ENCODE data around the gene LIN7B.
"Not testable (repeated sequence)": the region's sequence is repeated elsewhere in the genome, so short reads cannot be mapped to it uniquely, and the experiment has no call there.

Gene LIN7B

DNA sequence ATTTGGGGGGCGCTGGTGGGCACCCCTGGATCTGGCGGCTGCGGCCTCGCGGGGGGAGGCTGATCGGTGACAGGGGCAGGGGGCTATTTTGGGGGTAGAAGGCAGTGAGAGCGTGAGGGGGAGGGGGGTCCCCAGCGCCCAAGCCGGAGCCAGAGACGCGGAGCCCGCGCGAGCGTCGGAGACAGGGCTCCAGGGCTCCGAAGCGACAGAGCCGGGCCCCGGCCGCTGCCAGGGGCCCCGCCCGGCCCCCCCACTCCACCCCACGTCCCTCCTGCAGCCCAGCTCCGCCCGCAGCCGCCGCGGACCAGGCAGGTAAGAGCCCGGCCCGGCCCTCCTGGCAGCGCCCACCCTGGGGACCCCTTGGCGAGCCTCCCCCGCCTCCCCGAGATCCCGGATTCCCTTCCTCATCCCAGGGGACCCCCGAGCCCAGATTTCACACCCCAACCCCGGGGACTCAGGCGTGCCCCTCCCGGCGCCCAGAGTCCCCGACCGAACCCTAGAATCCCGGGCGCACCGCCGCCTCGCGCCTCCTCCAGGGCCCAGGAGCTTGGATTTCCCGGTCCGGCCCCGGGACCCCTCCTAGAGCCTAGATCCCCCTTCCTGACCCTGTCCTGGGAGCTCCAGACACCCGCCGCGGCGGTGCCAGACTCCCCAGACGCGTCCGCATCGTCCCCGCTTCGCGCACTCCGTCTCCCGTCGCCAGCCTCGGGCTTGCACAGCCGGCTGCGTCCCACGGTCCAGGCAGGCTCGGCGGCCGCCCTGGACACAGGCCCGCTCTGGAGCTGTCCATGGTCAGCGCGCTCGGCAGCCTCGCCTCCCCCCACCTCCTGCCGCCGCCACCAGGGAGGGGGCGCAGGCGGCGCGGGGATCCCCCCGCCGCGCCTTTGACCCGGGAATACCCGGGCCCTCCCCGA lies 5.5 kb downstream of the LIN7B start, which contains the start of gene PPFIA3:
PPFIA3 (plus strand) TSS at position 134 of the 914 bp plus-strand sequence. CDS start 8,330 bp downstream, outside the sequence.
- peak; percentile 18 for DNase-seq

DNA sequence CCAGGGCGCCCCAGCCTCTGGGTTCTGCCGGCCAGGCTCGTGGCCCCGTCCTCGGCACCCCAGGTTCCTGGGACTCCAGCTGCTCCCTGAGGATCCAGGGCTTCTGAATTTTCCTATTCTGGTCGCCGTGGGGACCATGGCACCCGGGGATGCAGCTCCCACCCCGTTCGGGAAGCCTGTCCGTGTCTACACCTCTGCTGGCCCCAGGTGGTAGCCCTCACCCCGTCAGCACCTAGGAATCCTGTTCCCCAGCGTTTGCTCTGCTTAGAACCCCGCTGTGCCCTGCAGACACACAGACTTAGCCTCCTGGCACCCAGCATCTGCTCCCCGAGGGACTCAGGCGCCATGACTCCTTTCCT lies 6.1 kb downstream of the LIN7B start:
- no peak for DNase-seq

GRCh38 chr19:49120868-49121267 lies 6.7 kb downstream of the LIN7B start:
- DNase-seq: no peak

- not testable (repeated sequence) for DNase-seq
Observed at GRCh38 chr19:49121841-49122240, 7.7 kb downstream of the LIN7B start.

DNA sequence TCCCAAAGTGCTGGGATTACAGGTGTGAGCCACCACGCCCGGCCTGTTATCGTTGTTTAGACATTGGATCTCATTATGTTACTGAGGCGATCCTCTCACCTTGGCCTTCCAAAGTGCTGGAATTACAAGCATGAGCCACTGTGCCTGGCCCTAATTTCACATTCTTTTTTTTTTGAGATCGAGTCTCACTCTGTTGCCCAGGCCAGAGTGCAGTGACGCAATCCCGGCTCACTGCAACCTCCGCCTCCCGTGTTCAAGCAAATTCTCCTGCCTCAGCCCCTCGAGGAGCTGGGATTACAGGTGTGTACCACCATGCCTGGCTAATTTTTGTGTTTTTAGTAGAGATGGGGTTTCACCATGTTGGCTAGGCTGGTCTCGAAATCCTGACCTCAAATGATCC lies 9.1 kb downstream of the LIN7B start:
- DNase-seq: not testable (repeated sequence)

DNA sequence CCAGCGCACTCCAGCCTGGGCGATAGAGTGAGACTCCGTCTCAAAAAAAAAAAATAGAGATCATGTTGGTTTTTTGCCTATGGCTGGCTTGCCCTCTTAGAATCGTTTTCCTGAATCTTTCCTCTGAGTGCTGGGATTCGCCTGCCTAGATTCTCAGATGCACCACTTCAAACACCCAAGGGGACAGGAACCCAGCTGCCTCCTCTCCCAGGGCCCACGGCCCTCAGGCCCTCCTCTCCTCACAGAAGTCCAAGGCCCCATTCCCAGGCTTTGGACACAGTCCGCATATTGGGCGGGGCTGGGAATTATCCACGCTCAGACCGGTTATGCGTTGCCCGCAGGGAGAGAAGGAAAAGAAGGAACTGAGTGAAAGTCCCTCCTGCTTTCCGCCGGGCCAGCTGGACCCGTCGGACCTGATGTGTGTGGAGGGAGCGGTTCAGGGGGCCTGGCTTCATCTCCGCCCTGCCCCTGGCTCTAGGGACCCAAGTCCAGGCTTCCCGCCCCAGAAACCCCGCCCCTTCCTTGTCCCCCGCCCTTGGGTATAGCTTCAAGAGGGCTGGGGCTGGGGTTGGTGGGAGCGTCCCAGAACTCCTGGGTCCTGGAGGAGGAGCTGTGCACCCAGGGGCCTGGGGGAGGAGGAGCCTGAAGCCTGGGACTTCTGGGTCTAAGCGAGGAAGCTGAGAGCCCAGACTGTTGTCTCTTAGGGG lies 11.0 kb downstream of the LIN7B start:
- no peak for DNase-seq

DNA sequence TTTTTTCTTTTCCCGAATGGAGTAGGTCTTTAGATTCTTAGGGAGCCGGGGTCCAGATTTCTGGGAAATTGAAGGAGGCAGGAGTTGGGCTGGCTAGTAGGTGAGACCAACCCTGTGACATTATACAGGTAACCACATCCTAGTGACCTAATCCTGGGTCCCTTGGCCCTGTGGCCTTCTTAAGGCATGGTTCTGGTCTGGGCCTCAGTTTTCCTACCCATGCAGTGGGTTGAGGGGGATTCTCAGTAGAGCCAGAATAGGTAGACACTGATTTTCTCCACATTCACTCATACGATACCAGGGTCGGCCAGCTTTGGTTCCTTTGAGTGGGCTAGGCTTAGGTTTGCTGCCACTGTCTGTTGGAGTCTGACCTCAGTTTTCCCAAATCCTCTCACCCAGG lies 12.4 kb downstream of the LIN7B start:
- DNase-seq: no peak

- DNase-seq: not testable (repeated sequence)
Observed at GRCh38 chr19:49127225-49127624, 13.1 kb downstream of the LIN7B start.

GRCh38 chr19:49127674-49128544 lies 13.7 kb downstream of the LIN7B start:
- DNase-seq: peak; percentile 94

DNA sequence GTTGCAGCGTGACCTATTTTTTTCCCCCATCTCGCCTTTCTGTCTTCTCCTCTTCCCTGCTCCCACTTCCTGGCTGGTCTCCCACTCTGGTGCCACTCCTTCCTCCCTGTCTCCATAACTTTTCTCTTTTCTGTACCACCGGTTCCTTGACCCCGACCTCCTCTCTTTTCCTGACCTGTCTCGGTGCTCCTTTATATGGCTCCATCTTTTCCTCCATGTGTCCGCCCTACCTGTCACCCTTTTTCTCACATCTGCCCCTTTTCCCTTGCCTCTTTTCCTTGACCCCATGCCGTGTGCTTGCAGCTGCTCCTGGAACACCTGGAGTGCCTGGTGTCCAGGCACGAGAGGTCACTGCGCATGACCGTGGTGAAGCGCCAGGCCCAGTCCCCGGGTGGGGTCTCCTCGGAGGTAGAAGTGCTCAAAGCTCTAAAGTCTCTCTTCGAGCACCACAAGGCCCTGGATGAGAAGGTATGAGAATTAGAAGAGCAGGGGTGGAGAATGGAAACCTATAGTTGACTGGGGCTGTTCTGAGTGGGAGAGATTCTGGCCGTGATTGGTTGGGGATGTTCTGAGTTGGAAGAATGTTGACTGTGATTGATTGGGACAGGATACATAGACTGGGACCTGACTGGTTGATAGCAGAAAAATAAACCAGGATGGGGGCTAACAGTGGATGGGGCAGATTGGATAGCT lies 14.5 kb downstream of the LIN7B start:
- no peak for DNase-seq

- no peak for DNase-seq
Observed at GRCh38 chr19:49129238-49129583, 15.0 kb downstream of the LIN7B start.

- no peak for DNase-seq
Observed at GRCh38 chr19:49130325-49130724, 16.2 kb downstream of the LIN7B start.

DNA sequence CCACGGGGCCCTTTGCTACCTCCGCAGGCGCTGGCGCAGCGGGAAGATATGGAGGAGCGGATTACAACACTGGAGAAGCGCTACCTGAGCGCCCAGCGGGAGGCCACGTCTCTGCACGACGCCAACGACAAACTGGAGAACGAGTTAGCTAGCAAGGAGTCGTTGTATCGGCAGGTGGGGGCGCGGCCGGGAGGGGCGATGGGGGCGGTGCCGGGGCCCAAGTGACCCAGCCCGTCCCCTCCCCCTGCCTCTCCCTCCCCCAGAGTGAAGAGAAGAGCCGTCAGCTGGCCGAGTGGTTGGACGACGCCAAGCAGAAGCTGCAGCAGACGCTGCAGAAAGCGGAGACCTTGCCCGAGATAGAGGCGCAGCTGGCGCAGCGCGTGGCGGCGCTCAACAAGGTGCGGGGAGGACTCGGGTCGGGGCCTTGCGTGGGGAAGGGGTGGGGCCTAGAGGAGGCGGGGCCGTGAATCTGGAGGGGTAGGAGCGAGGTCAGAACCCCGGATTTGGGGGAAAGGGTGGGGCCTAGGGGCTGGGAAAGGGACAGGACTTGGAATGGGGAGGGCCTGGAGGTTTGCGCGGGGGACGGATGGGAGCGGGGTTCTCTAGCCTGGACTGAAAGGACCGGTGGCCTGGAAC lies 18.9 kb downstream of the LIN7B start:
- peak; percentile 30 for DNase-seq

DNA sequence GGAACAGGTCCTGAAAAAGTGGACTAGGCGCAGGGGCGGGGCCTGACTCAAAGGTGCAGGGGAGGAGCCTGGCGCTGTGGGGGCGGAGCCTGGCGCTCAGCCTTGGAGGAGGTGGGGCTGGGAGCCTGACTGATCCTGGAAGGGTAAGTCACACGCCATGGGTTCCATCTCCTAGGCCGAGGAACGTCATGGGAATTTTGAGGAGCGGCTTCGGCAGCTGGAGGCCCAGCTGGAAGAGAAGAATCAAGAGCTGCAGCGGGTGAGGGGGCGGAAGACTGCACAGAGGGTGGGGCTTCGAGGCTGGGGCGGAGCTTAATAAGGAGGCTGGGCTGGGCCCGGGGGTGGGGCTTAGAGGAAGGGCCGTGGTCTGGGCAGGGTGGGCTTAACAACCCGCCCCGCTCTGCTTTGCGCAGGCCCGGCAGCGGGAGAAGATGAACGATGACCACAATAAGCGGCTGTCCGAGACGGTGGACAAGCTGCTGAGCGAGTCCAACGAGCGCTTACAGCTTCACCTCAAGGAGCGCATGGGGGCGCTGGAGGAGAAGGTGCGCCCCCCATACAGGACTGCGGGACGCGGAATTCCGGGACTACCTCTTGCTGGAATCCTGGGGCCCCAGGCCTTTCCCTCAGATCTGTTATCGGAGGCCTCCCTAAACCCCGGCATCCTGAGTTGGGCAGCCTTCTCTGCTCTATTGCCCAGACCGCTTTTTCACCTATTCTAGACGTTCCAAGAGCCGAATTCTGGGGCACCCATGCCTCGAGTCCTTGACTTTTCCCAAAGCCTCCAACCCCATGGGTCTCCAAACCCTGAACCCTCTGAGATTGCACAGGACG lies 19.7 kb downstream of the LIN7B start:
- DNase-seq: peak; percentile 55

- DNase-seq: no peak
Observed at GRCh38 chr19:49135686-49136085, 21.5 kb downstream of the LIN7B start.

DNA sequence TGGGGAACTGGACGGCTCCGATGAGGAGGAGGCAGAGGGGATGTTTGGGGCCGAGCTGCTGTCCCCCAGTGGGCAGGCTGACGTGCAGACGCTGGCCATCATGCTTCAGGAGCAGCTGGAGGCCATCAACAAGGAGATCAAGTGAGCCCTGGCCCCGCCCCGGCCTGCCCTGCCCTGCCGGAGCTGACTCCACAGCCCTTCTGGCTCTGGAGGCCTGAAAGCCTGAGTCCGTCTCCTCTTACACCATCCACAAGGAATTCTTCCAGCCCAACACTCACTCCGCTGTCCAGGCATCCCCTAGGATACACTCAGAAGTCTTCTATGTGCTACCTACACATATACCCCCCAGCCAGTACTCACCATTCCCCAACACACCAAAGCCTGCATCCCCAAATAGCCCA lies 22.6 kb downstream of the LIN7B start:
- no peak for DNase-seq

- no peak for DNase-seq
Observed at GRCh38 chr19:49140951-49141350, 26.8 kb downstream of the LIN7B start.

GRCh38 chr19:49141352-49141751 lies 27.2 kb downstream of the LIN7B start:
- no peak for DNase-seq

DNA sequence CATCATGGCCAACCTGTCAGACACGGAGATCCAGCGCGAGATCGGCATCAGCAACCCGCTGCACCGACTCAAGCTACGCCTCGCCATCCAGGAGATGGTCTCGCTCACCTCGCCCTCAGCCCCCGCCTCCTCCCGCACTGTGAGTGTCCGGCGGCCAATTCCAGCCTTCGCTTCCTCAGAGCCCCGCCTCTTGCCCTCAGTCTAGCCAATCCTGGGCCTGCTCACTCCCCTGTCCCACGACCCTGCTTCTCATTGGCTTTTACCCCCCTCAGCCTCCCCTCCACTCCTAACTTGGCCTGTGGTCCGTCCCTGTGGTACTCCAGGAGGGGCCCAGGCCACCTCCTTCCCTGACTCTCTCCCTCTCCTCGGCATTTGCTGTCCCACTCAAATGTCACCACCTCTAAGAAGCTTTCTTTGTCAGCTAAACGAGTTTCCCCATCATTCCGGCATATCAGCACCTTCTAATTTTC lies 28.7 kb downstream of the LIN7B start:
- DNase-seq: peak; percentile 68

DNA sequence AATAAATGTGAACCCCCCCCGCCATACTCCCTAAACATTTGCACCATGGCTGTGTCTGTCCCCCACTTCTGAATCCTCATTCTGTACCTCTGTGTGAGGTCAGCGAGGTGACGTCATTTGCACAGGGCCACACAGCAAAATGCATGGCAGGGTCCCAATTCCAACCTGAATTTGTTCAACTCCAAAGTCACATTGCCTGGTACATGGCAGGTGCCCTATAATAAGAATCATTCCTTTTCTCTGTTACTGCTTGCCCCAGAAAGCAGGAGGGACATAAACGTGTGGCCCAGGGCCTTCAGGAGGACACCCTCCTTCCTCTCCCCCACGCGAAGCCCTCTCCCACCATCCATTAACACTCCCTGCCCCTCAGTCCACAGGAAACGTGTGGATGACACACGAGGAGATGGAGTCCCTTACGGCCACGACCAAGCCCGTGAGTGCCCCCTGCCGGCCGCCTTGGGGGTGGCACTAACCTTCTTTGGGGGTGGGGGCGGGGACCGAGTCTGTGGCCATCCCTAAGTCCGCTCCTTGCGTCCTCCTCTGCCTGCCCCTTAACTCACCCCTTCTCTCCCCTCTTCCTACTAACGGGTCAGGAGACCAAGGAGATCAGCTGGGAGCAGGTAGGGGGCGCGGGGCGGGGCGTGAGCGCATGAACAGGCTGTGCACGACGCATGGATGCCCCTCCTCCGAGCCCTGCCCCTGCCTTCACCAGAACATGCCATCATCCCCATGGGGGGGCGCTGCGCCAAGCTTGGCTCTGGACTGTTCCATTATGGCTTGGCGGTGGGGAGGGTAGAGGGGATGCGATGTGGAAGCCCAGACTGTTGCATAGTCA lies 31.6 kb downstream of the LIN7B start:
- DNase-seq: peak; percentile 82
